Measurements from ENCODE around the gene ABLIM1.
A peak's percentile ranks its signal among the peaks of the same experiment; 100 is the strongest.

ABLIM1 gene

DNA sequence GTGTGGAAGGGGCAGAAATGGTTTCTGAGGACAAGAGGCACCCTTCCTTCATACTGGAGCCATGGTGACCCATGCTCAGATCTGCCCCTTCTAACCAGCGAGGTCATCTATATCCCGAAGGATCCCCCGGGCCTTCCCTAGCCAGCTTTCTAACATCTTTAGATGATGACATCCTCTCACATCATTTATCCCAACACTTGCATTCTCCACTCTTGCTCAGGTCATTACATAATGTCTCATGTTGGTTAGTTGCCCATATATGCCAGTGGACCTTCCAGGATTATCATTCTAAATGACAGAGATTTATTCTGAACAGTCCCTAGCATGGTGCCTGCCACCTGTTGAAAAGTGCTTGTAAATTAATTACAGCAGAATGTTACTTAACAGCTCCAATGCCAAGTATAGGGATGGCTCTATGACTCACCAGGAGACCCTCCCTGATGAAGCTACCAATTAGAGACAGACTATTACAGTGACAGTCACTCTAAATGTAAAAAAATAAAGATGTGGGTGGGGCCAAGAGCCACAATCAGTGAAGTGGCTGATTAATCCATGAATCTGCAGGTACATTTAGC lies 22.6 kb upstream of the ABLIM1 start (continued):
- TF ChIP-seq, protein P1, sequence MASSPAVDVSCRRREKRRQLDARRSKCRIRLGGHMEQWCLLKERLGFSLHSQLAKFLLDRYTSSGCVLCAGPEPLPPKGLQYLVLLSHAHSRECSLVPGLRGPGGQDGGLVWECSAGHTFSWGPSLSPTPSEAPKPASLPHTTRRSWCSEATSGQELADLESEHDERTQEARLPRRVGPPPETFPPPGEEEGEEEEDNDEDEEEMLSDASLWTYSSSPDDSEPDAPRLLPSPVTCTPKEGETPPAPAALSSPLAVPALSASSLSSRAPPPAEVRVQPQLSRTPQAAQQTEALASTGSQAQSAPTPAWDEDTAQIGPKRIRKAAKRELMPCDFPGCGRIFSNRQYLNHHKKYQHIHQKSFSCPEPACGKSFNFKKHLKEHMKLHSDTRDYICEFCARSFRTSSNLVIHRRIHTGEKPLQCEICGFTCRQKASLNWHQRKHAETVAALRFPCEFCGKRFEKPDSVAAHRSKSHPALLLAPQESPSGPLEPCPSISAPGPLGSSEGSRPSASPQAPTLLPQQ (tag by site-specific recombination; IDR thresholded peaks at IDR 0.05), result peak; percentile 40; the same call in 1 of the 2 replicates
- TF ChIP-seq FEZF1 (tag by site-specific recombination; IDR thresholded peaks at IDR 0.05), result no peak
- TF ChIP-seq, protein P2, sequence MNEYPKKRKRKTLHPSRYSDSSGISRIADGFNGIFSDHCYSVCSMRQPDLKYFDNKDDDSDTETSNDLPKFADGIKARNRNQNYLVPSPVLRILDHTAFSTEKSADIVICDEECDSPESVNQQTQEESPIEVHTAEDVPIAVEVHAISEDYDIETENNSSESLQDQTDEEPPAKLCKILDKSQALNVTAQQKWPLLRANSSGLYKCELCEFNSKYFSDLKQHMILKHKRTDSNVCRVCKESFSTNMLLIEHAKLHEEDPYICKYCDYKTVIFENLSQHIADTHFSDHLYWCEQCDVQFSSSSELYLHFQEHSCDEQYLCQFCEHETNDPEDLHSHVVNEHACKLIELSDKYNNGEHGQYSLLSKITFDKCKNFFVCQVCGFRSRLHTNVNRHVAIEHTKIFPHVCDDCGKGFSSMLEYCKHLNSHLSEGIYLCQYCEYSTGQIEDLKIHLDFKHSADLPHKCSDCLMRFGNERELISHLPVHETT (tag by site-specific recombination; IDR thresholded peaks at IDR 0.05), result 0 out of 2 replicates have a peak, but pooled peaks have one; percentile 19
- TF ChIP-seq ZNF830 (tag by site-specific recombination; IDR thresholded peaks at IDR 0.05; ENCODE audit: low read depth), result no peak
- TF ChIP-seq WT1 (tag by site-specific recombination; IDR thresholded peaks at IDR 0.05), result peak; percentile 79
- no peak for TF ChIP-seq ZFP37 (tag by site-specific recombination; IDR thresholded peaks at IDR 0.05)
- TF ChIP-seq ZNF184 (tag by site-specific recombination; IDR thresholded peaks at IDR 0.05), result peak; percentile 37; the same call in 1 of the 2 replicates
- TF ChIP-seq, protein P3, sequence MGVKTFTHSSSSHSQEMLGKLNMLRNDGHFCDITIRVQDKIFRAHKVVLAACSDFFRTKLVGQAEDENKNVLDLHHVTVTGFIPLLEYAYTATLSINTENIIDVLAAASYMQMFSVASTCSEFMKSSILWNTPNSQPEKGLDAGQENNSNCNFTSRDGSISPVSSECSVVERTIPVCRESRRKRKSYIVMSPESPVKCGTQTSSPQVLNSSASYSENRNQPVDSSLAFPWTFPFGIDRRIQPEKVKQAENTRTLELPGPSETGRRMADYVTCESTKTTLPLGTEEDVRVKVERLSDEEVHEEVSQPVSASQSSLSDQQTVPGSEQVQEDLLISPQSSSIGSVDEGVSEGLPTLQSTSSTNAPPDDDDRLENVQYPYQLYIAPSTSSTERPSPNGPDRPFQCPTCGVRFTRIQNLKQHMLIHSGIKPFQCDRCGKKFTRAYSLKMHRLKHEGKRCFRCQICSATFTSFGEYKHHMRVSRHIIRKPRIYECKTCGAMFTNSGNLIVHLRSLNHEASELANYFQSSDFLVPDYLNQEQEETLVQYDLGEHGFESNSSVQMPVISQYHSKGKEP (tag by site-specific recombination; IDR thresholded peaks at IDR 0.05), result no peak

DNA sequence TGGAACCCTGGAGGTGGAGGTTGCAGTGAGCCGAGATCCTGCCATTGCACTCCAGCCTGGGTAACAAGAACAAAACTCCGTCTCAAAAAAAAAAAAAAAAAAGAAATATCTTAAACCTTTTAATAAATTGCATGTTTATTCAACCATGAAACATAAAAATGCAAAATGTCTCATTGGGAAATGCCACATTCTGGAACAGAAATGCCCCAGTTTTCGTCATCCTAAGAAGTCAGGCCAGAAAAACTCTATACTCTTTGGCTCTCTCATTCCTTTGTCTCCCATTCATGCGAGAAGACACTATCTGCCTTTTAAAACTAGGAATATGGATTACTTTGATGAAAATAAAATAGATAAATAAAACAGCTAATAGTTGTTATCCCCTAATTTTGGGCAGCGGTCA lies 21.5 kb upstream of the ABLIM1 start:
- ChIA-PET CTCF (no interaction called here), POLR2A (no interaction called here)
- TF ChIP-seq ZNF114 (tag by site-specific recombination; IDR thresholded peaks at IDR 0.05) (no peak), OSR2 (tag by site-specific recombination; IDR thresholded peaks at IDR 0.05) (no peak), SP2 (tag by site-specific recombination; IDR thresholded peaks at IDR 0.05) (no peak), ZIC2 (tag by site-specific recombination; IDR thresholded peaks at IDR 0.05) (no peak), ZNF394 (tag by site-specific recombination; IDR thresholded peaks at IDR 0.05; ENCODE audit: borderline replicate concordance) (no peak), ZNF37A (tag by site-specific recombination; IDR thresholded peaks at IDR 0.05) (no peak), ZFHX2 (tag by site-specific recombination; conservative IDR thresholded peaks at IDR 0.05) (no peak)
- TF ChIP-seq, protein P4, sequence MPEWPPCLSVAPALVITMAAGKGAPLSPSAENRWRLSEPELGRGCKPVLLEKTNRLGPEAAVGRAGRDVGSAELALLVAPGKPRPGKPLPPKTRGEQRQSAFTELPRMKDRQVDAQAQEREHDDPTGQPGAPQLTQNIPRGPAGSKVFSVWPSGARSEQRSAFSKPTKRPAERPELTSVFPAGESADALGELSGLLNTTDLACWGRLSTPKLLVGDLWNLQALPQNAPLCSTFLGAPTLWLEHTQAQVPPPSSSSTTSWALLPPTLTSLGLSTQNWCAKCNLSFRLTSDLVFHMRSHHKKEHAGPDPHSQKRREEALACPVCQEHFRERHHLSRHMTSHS (tag by site-specific recombination; IDR thresholded peaks at IDR 0.05), result no peak
- Histone ChIP-seq H3K4me1 (ENCODE audit: control insufficient read depth, insufficient read depth, low read length) (peaks cover 34% of the 10 kb centered on the region), H3K9me3 (ENCODE audit: control insufficient read depth, insufficient read depth, low read depth, low read length) (no peaks in the 10 kb centered on the region), H3K27ac (ENCODE audit: extremely low read depth, low read depth, low read length) (no peak overlapping the region), H3K36me3 (ENCODE audit: control insufficient read depth in 2 of 2, insufficient read depth in 1 of 2, low read length in 2 of 2) (no peaks in the 10 kb centered on the region), H3K4me3 (ENCODE audit: low read depth, low read length) (no peak overlapping the region)

DNA sequence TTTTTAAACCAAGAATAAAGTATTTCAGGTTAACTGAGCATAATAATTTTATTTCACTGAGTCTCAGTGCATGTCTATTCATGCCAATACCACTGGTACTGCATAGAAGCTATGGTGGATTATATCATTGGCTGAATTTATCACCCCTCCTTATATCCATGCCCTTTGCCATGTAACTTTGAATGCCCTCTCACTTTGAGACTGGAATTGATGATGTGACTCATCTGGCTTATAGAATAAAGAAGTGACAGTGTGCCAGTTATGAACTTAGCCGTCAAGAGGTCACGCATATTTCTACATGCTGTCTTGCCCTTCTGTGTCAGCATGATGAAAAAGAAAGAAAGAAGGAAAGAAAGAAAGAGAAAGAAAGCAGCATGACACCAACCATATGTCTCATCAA lies 20.7 kb upstream of the ABLIM1 start:
- no peak overlapping the region for H3K27ac ChIP-seq (ENCODE audit: extremely low read depth, low read depth, low read length)
- H3K9me3 ChIP-seq (ENCODE audit: control insufficient read depth, insufficient read depth, low read depth, low read length), result no peaks in the 10 kb centered on the region
- no peak overlapping the region for H3K4me3 ChIP-seq (ENCODE audit: low read depth, low read length)
- H3K36me3 ChIP-seq (ENCODE audit: control insufficient read depth in 2 of 2, insufficient read depth in 1 of 2, low read length in 2 of 2), result no peaks in the 10 kb centered on the region
- peaks cover 27% of the 10 kb centered on the region for H3K4me1 ChIP-seq (ENCODE audit: control insufficient read depth, insufficient read depth, low read length)
- ChIA-PET CTCF (interaction anchor here (0.6 kb wide), 1 partner anchor 15 kb away, joined by 4 read pairs; no protein-coding TSS in a partner anchor), POLR2A (no interaction called here)
- TF ChIP-seq SETDB1 (IDR thresholded peaks at IDR 0.05; ENCODE audit: insufficient read length, low read length) (no peak), IKZF3 (tag by site-specific recombination; IDR thresholded peaks at IDR 0.05) (no peak), ZNF366 (tag by site-specific recombination; conservative IDR thresholded peaks at IDR 0.05) (0 out of 2 replicates have a peak, but pooled peaks have one; percentile 43), YY2 (tag by site-specific recombination; IDR thresholded peaks at IDR 0.05) (no peak)
